ENCODE data around the gene WNK1. TPM values are rescaled to one million over a fixed set of nuclear protein-coding genes. Genes with fewer than 3 reads are reported as not detected.

The WNK1 gene
- total and polyA plus RNA-seq, 12 donors = 43.5 to 408 (median 304) TPM

GRCh38 chr12:737122-737739, 15.1 kb upstream of the WNK1 start:
- H3K4me1 ChIP-seq = peaks cover 0 to 29% (median 16%) of the 10 kb centered on the region in 9 donors

GRCh38 chr12:738712-739111, 13.7 kb upstream of the WNK1 start:
- no peak overlapping the region for H3K4me3 ChIP-seq
- peaks cover 0 to 29% (median 16%) of the 10 kb centered on the region in 9 donors for H3K4me1 ChIP-seq
- no peaks in the 10 kb centered on the region for H3K27me3 ChIP-seq
- 50 to 52% methylated on average over 2 of the region's 2 CpGs for WGBS, 2 donors
- intact Hi-C loops (cut with DNase I) = loop anchor here in 1 of 10 donors (5.0 kb wide), 1 partner anchor 91 kb away; no protein-coding TSS in a partner anchor
- H3K9me3 ChIP-seq = peaks cover 0 to 7% (median 0%) of the 10 kb centered on the region in 11 donors
- peak overlapping the region in 9 of 10 donors; percentile 25 to 79 (median 42) for H3K27ac ChIP-seq
- TF ChIP-seq CTCF (IDR thresholded peaks at IDR 0.05) = no peak
- H3K36me3 ChIP-seq = no peaks in the 10 kb centered on the region
- DNase-seq = no peak
- ATAC-seq = peak in 7 of 8 donors; percentile 21 to 76 (median 58)

More at GRCh38 chr12:737122-737739, 15.1 kb upstream of the WNK1 start:
- Histone ChIP-seq H3K27ac (peak overlapping the region in 5 of 10 donors; percentile 19 to 79 (median 36)), H3K9me3 (peaks cover 0 to 7% (median 0%) of the 10 kb centered on the region in 11 donors), H3K27me3 (no peaks in the 10 kb centered on the region), H3K4me3 (no peak overlapping the region), H3K36me3 (no peaks in the 10 kb centered on the region)
- intact Hi-C loops (cut with DNase I) = loop anchor here in 1 of 10 donors (5.0 kb wide), 1 partner anchor 90 kb away; no protein-coding TSS in a partner anchor
- DNase-seq (no peak), ATAC-seq (peak in 4 of 8 donors; percentile 34 to 91 (median 82))
- WGBS, 2 donors = 23 to 28% methylated on average over 10 of the region's 10 CpGs
- no peak for TF ChIP-seq CTCF (IDR thresholded peaks at IDR 0.05)

GRCh38 chr12:739349-739748, 13.0 kb upstream of the WNK1 start:
- WGBS, 2 donors = 96 to 97% methylated on average over 9 of the region's 9 CpGs
- ATAC-seq (no peak), DNase-seq (no peak)
- Histone ChIP-seq H3K36me3 (no peaks in the 10 kb centered on the region), H3K27ac (peak overlapping the region in 7 of 10 donors; percentile 25 to 79 (median 36)), H3K27me3 (no peaks in the 10 kb centered on the region), H3K4me1 (peaks cover 0 to 29% (median 16%) of the 10 kb centered on the region in 9 donors), H3K4me3 (no peak overlapping the region), H3K9me3 (peaks cover 0 to 5% (median 0%) of the 10 kb centered on the region in 11 donors)
- TF ChIP-seq CTCF (IDR thresholded peaks at IDR 0.05) = no peak
- intact Hi-C loops (cut with DNase I) = loop anchor here in 1 of 10 donors (5.0 kb wide), 1 partner anchor 92 kb away; no protein-coding TSS in a partner anchor

GRCh38 chr12:740921-741320, 11.5 kb upstream of the WNK1 start:
- no peak for TF ChIP-seq CTCF (IDR thresholded peaks at IDR 0.05)
- Histone ChIP-seq H3K9me3 (no peaks in the 10 kb centered on the region), H3K4me1 (peaks cover 0 to 29% (median 16%) of the 10 kb centered on the region in 9 donors), H3K27me3 (no peaks in the 10 kb centered on the region), H3K36me3 (no peaks in the 10 kb centered on the region), H3K4me3 (no peak overlapping the region), H3K27ac (no peak overlapping the region)
- no peak for DNase-seq
- ATAC-seq = no peak
- intact Hi-C loops (cut with DNase I) = no loop called here
- 74 to 75% methylated on average over 6 of the region's 6 CpGs for WGBS, 2 donors
